Osteocyte (in vitro differentiated cells): ENCODE data around the gene NOP53. TPM values are rescaled to one million over a fixed set of nuclear protein-coding genes. Genes with fewer than 3 reads are reported as not detected.

ENCODE experiments used
- DNase-seq: peaks from one replicate; pipeline ENCODE4 v3.0.0; 2021; ENCODE audit warnings: mixed read lengths; ENCODE audit not compliant: unreplicated experiment; ENCODE audit errors: extremely low spot score
- H3K27ac Mint-ChIP-seq: one replicate; pipeline ENCODE4 v1.8.0; 2021; ENCODE audit warnings: mild to moderate bottlenecking, mixed read lengths; ENCODE audit not compliant: unreplicated experiment
- H3K27me3 Mint-ChIP-seq: one replicate; pipeline ENCODE4 v1.8.0; 2021; ENCODE audit warnings: mixed read lengths; ENCODE audit not compliant: unreplicated experiment
- H3K36me3 Mint-ChIP-seq: one replicate; pipeline ENCODE4 v1.8.0; 2021; ENCODE audit warnings: mixed read lengths; ENCODE audit not compliant: unreplicated experiment
- H3K4me1 Mint-ChIP-seq: one replicate; pipeline ENCODE4 v1.8.0; 2021; ENCODE audit warnings: mixed read lengths; ENCODE audit not compliant: unreplicated experiment
- H3K4me3 Mint-ChIP-seq: one replicate; pipeline ENCODE4 v1.8.0; 2021; ENCODE audit warnings: mild to moderate bottlenecking, moderate library complexity, mixed read lengths; ENCODE audit not compliant: unreplicated experiment
- H3K9me3 Mint-ChIP-seq: one replicate; pipeline ENCODE4 v1.8.0; 2021; ENCODE audit warnings: mixed read lengths; ENCODE audit not compliant: unreplicated experiment
- total RNA-seq: library from RNA; stranded (reverse); gene quantifications from 2 replicates; pipeline ENCODE4 v1.2.1, GENCODE V29; 2021
- TF ChIP-seq, protein P1 (sequence below): fragments of 200-600 bp; sonication (generic); IDR thresholded peaks from 2 replicates; pipeline ENCODE4 v1.5.0; 2021; ENCODE audit warnings: antibody characterized with exemption, mild to moderate bottlenecking, moderate library complexity

The NOP53 gene
- total RNA-seq, 1 donor from 2014 or later: 232 TPM

DNA sequence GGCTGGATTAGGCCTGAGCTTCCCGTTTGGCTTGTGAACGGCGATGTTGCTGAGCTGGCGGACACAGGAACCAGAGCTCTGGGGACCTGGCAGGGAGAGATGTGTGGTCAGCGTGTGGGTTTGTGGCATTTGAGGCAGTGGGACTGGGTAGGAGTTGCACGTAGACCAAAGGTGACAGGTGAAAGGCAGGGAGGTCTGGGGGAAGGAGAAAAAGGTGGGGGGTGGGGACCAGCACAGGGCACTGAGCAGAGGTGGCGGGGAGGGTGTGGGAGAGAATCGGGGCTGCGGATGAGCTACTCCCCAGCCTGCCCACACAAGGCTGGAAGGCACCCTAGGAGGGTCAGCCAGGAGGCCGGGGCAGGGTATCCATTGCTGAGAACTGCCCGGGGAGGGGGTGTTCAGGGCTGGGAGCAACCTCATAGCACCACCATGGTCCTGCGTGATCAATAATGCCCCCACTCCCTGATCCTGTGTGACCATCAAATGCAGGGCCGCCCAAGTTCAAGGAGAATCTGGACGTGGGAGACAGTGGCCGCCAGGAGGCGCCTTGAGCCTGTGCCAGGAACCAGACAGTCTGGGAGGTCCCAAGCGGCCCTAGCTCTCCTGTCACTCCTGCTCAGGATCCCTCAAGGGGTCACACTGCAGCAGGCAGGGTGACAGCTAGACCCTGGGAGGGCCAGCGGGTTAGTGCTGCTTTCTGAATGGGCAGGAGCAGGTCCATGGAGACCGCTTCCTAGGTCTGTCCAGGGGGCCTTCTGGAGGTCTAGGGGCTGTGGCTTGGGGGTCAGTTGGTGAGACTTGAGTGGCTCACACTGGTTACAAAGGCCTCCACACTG, 20.4 kb downstream of the NOP53 start:
- H3K27me3 Mint-ChIP-seq: peaks cover 6% of the 10 kb centered on the region
- H3K4me3 Mint-ChIP-seq: no peak overlapping the region
- DNase-seq: peak; percentile 86
- no peak overlapping the region for H3K27ac Mint-ChIP-seq
- H3K4me1 Mint-ChIP-seq: peaks cover 2% of the 10 kb centered on the region
- no peaks in the 10 kb centered on the region for H3K9me3 Mint-ChIP-seq
- TF ChIP-seq, protein P1, sequence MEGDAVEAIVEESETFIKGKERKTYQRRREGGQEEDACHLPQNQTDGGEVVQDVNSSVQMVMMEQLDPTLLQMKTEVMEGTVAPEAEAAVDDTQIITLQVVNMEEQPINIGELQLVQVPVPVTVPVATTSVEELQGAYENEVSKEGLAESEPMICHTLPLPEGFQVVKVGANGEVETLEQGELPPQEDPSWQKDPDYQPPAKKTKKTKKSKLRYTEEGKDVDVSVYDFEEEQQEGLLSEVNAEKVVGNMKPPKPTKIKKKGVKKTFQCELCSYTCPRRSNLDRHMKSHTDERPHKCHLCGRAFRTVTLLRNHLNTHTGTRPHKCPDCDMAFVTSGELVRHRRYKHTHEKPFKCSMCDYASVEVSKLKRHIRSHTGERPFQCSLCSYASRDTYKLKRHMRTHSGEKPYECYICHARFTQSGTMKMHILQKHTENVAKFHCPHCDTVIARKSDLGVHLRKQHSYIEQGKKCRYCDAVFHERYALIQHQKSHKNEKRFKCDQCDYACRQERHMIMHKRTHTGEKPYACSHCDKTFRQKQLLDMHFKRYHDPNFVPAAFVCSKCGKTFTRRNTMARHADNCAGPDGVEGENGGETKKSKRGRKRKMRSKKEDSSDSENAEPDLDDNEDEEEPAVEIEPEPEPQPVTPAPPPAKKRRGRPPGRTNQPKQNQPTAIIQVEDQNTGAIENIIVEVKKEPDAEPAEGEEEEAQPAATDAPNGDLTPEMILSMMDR: peak; percentile 78
- no peaks in the 10 kb centered on the region for H3K36me3 Mint-ChIP-seq

DNA sequence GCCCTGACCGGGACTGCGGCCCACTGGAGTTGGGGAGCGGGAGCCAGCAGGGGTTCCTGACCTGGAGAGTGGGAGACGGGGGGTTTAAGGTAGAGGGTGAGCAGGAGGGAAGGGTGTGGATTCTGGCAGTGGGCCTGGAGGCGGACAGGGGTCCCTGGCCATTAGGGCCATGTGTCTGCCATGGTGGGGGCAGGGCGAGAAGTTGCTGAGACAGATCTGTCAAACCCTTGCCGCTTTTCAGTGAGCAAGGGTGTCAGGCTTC, 20.9 kb downstream of the NOP53 start:
- Mint-ChIP-seq H3K36me3 (no peaks in the 10 kb centered on the region), H3K9me3 (no peaks in the 10 kb centered on the region), H3K4me1 (peaks cover 2% of the 10 kb centered on the region), H3K27ac (no peak overlapping the region), H3K4me3 (no peak overlapping the region), H3K27me3 (peaks cover 6% of the 10 kb centered on the region)
- TF ChIP-seq, protein P1: no peak
- DNase-seq: no peak

GRCh38 chr19:47766670-47767069, 21.3 kb downstream of the NOP53 start:
- no peak overlapping the region for H3K4me3 Mint-ChIP-seq
- DNase-seq: no peak
- H3K9me3 Mint-ChIP-seq: no peaks in the 10 kb centered on the region
- H3K27ac Mint-ChIP-seq: no peak overlapping the region
- TF ChIP-seq, protein P1: no peak
- peaks cover 8% of the 10 kb centered on the region for H3K27me3 Mint-ChIP-seq
- H3K36me3 Mint-ChIP-seq: no peaks in the 10 kb centered on the region
- H3K4me1 Mint-ChIP-seq: peaks cover 2% of the 10 kb centered on the region

- Mint-ChIP-seq H3K27ac (no peak overlapping the region), H3K4me3 (no peak overlapping the region), H3K9me3 (no peaks in the 10 kb centered on the region), H3K36me3 (no peaks in the 10 kb centered on the region), H3K27me3 (peaks cover 8% of the 10 kb centered on the region), H3K4me1 (peaks cover 2% of the 10 kb centered on the region)
- TF ChIP-seq, protein P1: no peak
- no peak for DNase-seq
Measured at GRCh38 chr19:47767349-47767748, 22.0 kb downstream of the NOP53 start.

GRCh38 chr19:47768604-47769003, 23.3 kb downstream of the NOP53 start:
- Mint-ChIP-seq H3K27me3 (peaks cover 8% of the 10 kb centered on the region), H3K27ac (no peak overlapping the region), H3K4me3 (no peak overlapping the region), H3K9me3 (no peaks in the 10 kb centered on the region), H3K36me3 (no peaks in the 10 kb centered on the region), H3K4me1 (peaks cover 2% of the 10 kb centered on the region)
- no peak for DNase-seq
- TF ChIP-seq, protein P1: no peak
